ENCODE measurements around the gene MACROD2. TPM values are rescaled to one million over a fixed set of nuclear protein-coding genes. Genes with fewer than 3 reads are reported as not detected.

The MACROD2 gene
- total RNA-seq, 1 experiment from 2014 or later, result 1.4 TPM

- Histone ChIP-seq H3K4me3 (ENCODE audit: low read depth, low read length, poor library complexity, severe bottlenecking) (no peak overlapping the region), H3K4me1 (ENCODE audit: insufficient read depth, low read length, poor library complexity, severe bottlenecking) (no peaks in the 10 kb centered on the region), H3K9me3 (ENCODE audit: low read depth, low read length, poor library complexity, severe bottlenecking) (no peaks in the 10 kb centered on the region), H3K36me3 (ENCODE audit: insufficient read depth, low read length, poor library complexity, severe bottlenecking) (no peaks in the 10 kb centered on the region), H3K27ac (ENCODE audit: low read depth, low read length, poor library complexity, severe bottlenecking) (no peak overlapping the region), H3K27me3 (replicated peaks; ENCODE audit: insufficient read depth, low read depth, low read length, poor library complexity) (no peaks in the 10 kb centered on the region)
- POLR2A ChIA-PET (ENCODE audit: low non-redundant PET), result no interaction called here
- TF ChIP-seq CTCF (conservative IDR thresholded peaks at IDR 0.05; ENCODE audit: low read depth, low read length), result no peak
- no peak for TF ChIP-seq EZH2 (IDR thresholded peaks at IDR 0.05; ENCODE audit: borderline replicate concordance, low read depth, low read length, poor library complexity, severe bottlenecking)
- DNase-seq (ENCODE audit: low spot score), result no peak
- CTCF ChIA-PET, result no interaction called here
- intact Hi-C loops (cut with micrococcal nuclease; ENCODE audit: unreplicated experiment), result no loop called here
- BruUV-seq (replicated peaks), result no TSS peak
Measured at GRCh38 chr20:16025084-16025483, 2029.8 kb downstream of the MACROD2 start.

GRCh38 chr20:16027686-16028085 is 2032.4 kb downstream of the MACROD2 start:
- Histone ChIP-seq H3K27ac (ENCODE audit: low read depth, low read length, poor library complexity, severe bottlenecking) (no peak overlapping the region), H3K4me1 (ENCODE audit: insufficient read depth, low read length, poor library complexity, severe bottlenecking) (no peaks in the 10 kb centered on the region), H3K9me3 (ENCODE audit: low read depth, low read length, poor library complexity, severe bottlenecking) (no peaks in the 10 kb centered on the region), H3K27me3 (replicated peaks; ENCODE audit: insufficient read depth, low read depth, low read length, poor library complexity) (no peaks in the 10 kb centered on the region), H3K4me3 (ENCODE audit: low read depth, low read length, poor library complexity, severe bottlenecking) (no peak overlapping the region), H3K36me3 (ENCODE audit: insufficient read depth, low read length, poor library complexity, severe bottlenecking) (no peaks in the 10 kb centered on the region)
- ChIA-PET CTCF (no interaction called here), POLR2A (ENCODE audit: low non-redundant PET) (no interaction called here)
- BruUV-seq (replicated peaks), result no TSS peak
- intact Hi-C loops (cut with micrococcal nuclease; ENCODE audit: unreplicated experiment), result no loop called here
- TF ChIP-seq CTCF (conservative IDR thresholded peaks at IDR 0.05; ENCODE audit: low read depth, low read length), result no peak
- TF ChIP-seq EZH2 (IDR thresholded peaks at IDR 0.05; ENCODE audit: borderline replicate concordance, low read depth, low read length, poor library complexity, severe bottlenecking), result no peak
- no peak for DNase-seq (ENCODE audit: low spot score)

- H3K9me3 ChIP-seq (ENCODE audit: low read depth, low read length, poor library complexity, severe bottlenecking), result no peaks in the 10 kb centered on the region
- no peak for DNase-seq (ENCODE audit: low spot score)
- H3K27ac ChIP-seq (ENCODE audit: low read depth, low read length, poor library complexity, severe bottlenecking), result no peak overlapping the region
- BruUV-seq (replicated peaks), result no TSS peak
- intact Hi-C loops (cut with micrococcal nuclease; ENCODE audit: unreplicated experiment), result no loop called here
- ChIA-PET CTCF (no interaction called here), POLR2A (ENCODE audit: low non-redundant PET) (no interaction called here)
- H3K4me1 ChIP-seq (ENCODE audit: insufficient read depth, low read length, poor library complexity, severe bottlenecking), result no peaks in the 10 kb centered on the region
- no peak for TF ChIP-seq EZH2 (IDR thresholded peaks at IDR 0.05; ENCODE audit: borderline replicate concordance, low read depth, low read length, poor library complexity, severe bottlenecking)
- TF ChIP-seq CTCF (conservative IDR thresholded peaks at IDR 0.05; ENCODE audit: low read depth, low read length), result no peak
- no peak overlapping the region for H3K4me3 ChIP-seq (ENCODE audit: low read depth, low read length, poor library complexity, severe bottlenecking)
- H3K27me3 ChIP-seq (replicated peaks; ENCODE audit: insufficient read depth, low read depth, low read length, poor library complexity), result no peaks in the 10 kb centered on the region
- H3K36me3 ChIP-seq (ENCODE audit: insufficient read depth, low read length, poor library complexity, severe bottlenecking), result no peaks in the 10 kb centered on the region
Measured at GRCh38 chr20:16028923-16029322, 2033.6 kb downstream of the MACROD2 start.
